Nucleus accumbens (tissue), 56 donors: ENCODE results near the gene ATXN10.

ENCODE experiments used
- DNase-seq, 56 donors: peaks; one replicate each; lab custom pipeline; 2025; lab: John Stamatoyannopoulos, UW

The ATXN10 gene

GRCh38 chr22:45838305-45838887 lies 166.8 kb downstream of the ATXN10 start:
- no peak for DNase-seq

GRCh38 chr22:45840483-45840882 lies 168.8 kb downstream of the ATXN10 start:
- no peak for DNase-seq

- DNase-seq: peak in 1 of 56 donors; percentile 37
Measured at GRCh38 chr22:45842291-45842991, 170.8 kb downstream of the ATXN10 start.

GRCh38 chr22:45843031-45843430 lies 171.4 kb downstream of the ATXN10 start:
- DNase-seq: no peak

GRCh38 chr22:45843986-45844385 lies 172.4 kb downstream of the ATXN10 start:
- DNase-seq: no peak

GRCh38 chr22:45845076-45845487 lies 173.4 kb downstream of the ATXN10 start:
- DNase-seq: peak in 2 of 56 donors; percentile 30 to 38

GRCh38 chr22:45846952-45847351 lies 175.3 kb downstream of the ATXN10 start:
- no peak for DNase-seq

GRCh38 chr22:45848904-45849303 lies 177.3 kb downstream of the ATXN10 start:
- no peak for DNase-seq

- DNase-seq: no peak
Measured at GRCh38 chr22:45852826-45853225, 181.2 kb downstream of the ATXN10 start.

- no peak for DNase-seq
Measured at GRCh38 chr22:45855961-45856360, 184.3 kb downstream of the ATXN10 start.

GRCh38 chr22:45857519-45857918 lies 185.9 kb downstream of the ATXN10 start:
- DNase-seq: no peak

- DNase-seq: no peak
Measured at GRCh38 chr22:45859231-45860161, 187.9 kb downstream of the ATXN10 start.

GRCh38 chr22:45860201-45860600 lies 188.6 kb downstream of the ATXN10 start:
- DNase-seq: no peak

- no peak for DNase-seq
Measured at GRCh38 chr22:45861259-45861658, 189.6 kb downstream of the ATXN10 start.

GRCh38 chr22:45863981-45864751 lies 192.5 kb downstream of the ATXN10 start:
- peak in 36 of 56 donors; percentile 18 to 78 (median 44) for DNase-seq

- DNase-seq: no peak
Measured at GRCh38 chr22:45864959-45865476, 193.4 kb downstream of the ATXN10 start.

- DNase-seq: no peak
Measured at GRCh38 chr22:45865561-45866125, 194.0 kb downstream of the ATXN10 start.

- DNase-seq: no peak
Measured at GRCh38 chr22:45866126-45866645, 194.6 kb downstream of the ATXN10 start.

GRCh38 chr22:45866646-45867117 lies 195.0 kb downstream of the ATXN10 start:
- no peak for DNase-seq
